Measurements from ENCODE around the gene ANKRD34B.

Gene ANKRD34B

DNA sequence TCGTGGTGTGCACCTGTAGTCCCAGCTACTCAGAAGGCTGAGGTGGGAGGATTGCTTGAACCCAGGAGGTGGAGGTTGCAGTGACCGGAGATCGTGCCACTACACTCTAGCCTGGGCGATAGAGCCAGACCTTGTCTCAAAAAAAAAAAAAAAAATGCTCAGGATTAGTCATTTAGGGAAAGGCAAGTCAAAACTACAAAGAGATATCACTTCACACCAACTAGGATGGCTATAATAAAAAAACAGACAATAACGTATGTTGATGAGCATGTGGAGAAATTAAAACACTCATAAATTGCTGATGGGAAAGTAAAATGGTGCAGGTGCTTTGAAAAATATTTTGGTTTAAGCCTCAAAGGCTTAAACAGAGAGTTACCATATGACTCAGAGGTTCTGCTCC, 6.3 kb upstream of the ANKRD34B start:
- 96% methylated on average over 3 of the region's 5 CpGs for WGBS
- Histone ChIP-seq H3K4ac (ENCODE audit: low read depth in 1 of 2, low read length in 2 of 2) (no peak overlapping the region), H3K18ac (ENCODE audit: low read depth in 1 of 2, low read length in 2 of 2) (no peak overlapping the region), H3K9me3 (ENCODE audit: control insufficient read depth, low read length) (peaks cover 2% of the 10 kb centered on the region), H2BK12ac (ENCODE audit: low read length in 2 of 2) (no peak overlapping the region), H2AK5ac (ENCODE audit: low read length, severe bottlenecking) (no peak overlapping the region), H3K14ac (ENCODE audit: low read length in 2 of 2) (no peak overlapping the region), H4K8ac (ENCODE audit: low read length) (no peak overlapping the region), H3K23ac (ENCODE audit: low read length in 2 of 2) (no peak overlapping the region), H3K79me1 (replicated peaks; ENCODE audit: low read length, poor library complexity, severe bottlenecking) (no peaks in the 10 kb centered on the region), H3K4me2 (ENCODE audit: low read length, poor library complexity, severe bottlenecking) (no peak overlapping the region), H3K36me3 (ENCODE audit: control insufficient read depth in 1 of 2, insufficient read depth in 2 of 2, low read depth in 1 of 2, low read length in 2 of 2) (no peaks in the 10 kb centered on the region), H2BK15ac (ENCODE audit: low read depth, poor library complexity, severe bottlenecking) (no peak overlapping the region), H3K4me3 (ENCODE audit: insufficient read depth in 1 of 2, low read depth in 1 of 2, low read length in 2 of 2) (no peak overlapping the region), H4K91ac (ENCODE audit: low read length) (no peak overlapping the region), H2BK120ac (ENCODE audit: low read depth, low read length) (no peak overlapping the region), H2AFZ (ENCODE audit: low read depth, low read length) (no peak overlapping the region), H3K27me3 (ENCODE audit: control insufficient read depth in 1 of 2, insufficient read depth in 1 of 2, low read length in 2 of 2) (peaks cover 18 to 55% of the 10 kb centered on the region in 2 experiments), H3K9ac (ENCODE audit: low read length) (no peak overlapping the region), H3K4me1 (ENCODE audit: control insufficient read depth, insufficient read depth, low read depth, low read length) (no peaks in the 10 kb centered on the region), H2BK5ac (ENCODE audit: low read depth, low read length, poor library complexity, severe bottlenecking) (no peak overlapping the region), H3K27ac (ENCODE audit: low read length, poor library complexity, severe bottlenecking) (no peak overlapping the region)
- DNase-seq, result no peak

DNA sequence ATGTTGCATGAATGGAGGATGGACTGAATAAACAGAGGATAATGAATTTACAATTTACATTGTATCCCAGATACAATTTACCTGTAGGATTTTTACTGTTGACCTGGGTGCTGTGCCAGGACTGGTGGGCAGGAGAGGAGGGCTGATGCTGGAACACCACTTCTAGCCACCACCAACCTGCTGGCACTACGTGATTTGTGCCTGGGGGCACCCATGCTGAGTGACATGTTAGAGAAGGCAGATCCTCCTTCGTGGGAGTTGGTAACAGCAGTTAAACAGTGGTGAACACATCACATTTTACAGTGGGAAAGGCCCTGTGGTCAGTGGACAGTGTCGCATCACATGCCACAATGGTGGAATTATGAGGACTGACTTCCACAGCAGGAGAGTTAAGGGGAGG, 3.0 kb upstream of the ANKRD34B start:
- H3K4me1 ChIP-seq (ENCODE audit: control insufficient read depth, insufficient read depth, low read depth, low read length), result peaks cover 18% of the 10 kb centered on the region
- H3K27me3 ChIP-seq (ENCODE audit: control insufficient read depth in 1 of 2, insufficient read depth in 1 of 2, low read length in 2 of 2), result peaks cover 48 to 89% of the 10 kb centered on the region in 2 experiments
- H4K91ac ChIP-seq (ENCODE audit: low read length), result no peak overlapping the region
- no peak overlapping the region for H3K4me3 ChIP-seq (ENCODE audit: insufficient read depth in 1 of 2, low read depth in 1 of 2, low read length in 2 of 2)
- no peak overlapping the region for H3K18ac ChIP-seq (ENCODE audit: low read depth in 1 of 2, low read length in 2 of 2)
- no peak overlapping the region for H2BK15ac ChIP-seq (ENCODE audit: low read depth, poor library complexity, severe bottlenecking)
- no peak overlapping the region for H2AK5ac ChIP-seq (ENCODE audit: low read length, severe bottlenecking)
- H3K27ac ChIP-seq (ENCODE audit: low read length, poor library complexity, severe bottlenecking), result no peak overlapping the region
- H2BK12ac ChIP-seq (ENCODE audit: low read length in 2 of 2), result no peak overlapping the region
- H3K9ac ChIP-seq (ENCODE audit: low read length), result no peak overlapping the region
- H3K4ac ChIP-seq (ENCODE audit: low read depth in 1 of 2, low read length in 2 of 2), result no peak overlapping the region
- no peak overlapping the region for H3K14ac ChIP-seq (ENCODE audit: low read length in 2 of 2)
- no peak overlapping the region for H2BK5ac ChIP-seq (ENCODE audit: low read depth, low read length, poor library complexity, severe bottlenecking)
- no peak overlapping the region for H4K8ac ChIP-seq (ENCODE audit: low read length)
- WGBS, result 54% methylated on average over 3 of the region's 3 CpGs
- H3K9me3 ChIP-seq (ENCODE audit: control insufficient read depth, low read length), result peaks cover 2% of the 10 kb centered on the region
- H3K36me3 ChIP-seq (ENCODE audit: control insufficient read depth in 1 of 2, insufficient read depth in 2 of 2, low read depth in 1 of 2, low read length in 2 of 2), result no peaks in the 10 kb centered on the region
- no peak overlapping the region for H3K23ac ChIP-seq (ENCODE audit: low read length in 2 of 2)
- no peaks in the 10 kb centered on the region for H3K79me1 ChIP-seq (replicated peaks; ENCODE audit: low read length, poor library complexity, severe bottlenecking)
- no peak for DNase-seq
- no peak overlapping the region for H2AFZ ChIP-seq (ENCODE audit: low read depth, low read length)
- no peak overlapping the region for H3K4me2 ChIP-seq (ENCODE audit: low read length, poor library complexity, severe bottlenecking)
- no peak overlapping the region for H2BK120ac ChIP-seq (ENCODE audit: low read depth, low read length)

DNA sequence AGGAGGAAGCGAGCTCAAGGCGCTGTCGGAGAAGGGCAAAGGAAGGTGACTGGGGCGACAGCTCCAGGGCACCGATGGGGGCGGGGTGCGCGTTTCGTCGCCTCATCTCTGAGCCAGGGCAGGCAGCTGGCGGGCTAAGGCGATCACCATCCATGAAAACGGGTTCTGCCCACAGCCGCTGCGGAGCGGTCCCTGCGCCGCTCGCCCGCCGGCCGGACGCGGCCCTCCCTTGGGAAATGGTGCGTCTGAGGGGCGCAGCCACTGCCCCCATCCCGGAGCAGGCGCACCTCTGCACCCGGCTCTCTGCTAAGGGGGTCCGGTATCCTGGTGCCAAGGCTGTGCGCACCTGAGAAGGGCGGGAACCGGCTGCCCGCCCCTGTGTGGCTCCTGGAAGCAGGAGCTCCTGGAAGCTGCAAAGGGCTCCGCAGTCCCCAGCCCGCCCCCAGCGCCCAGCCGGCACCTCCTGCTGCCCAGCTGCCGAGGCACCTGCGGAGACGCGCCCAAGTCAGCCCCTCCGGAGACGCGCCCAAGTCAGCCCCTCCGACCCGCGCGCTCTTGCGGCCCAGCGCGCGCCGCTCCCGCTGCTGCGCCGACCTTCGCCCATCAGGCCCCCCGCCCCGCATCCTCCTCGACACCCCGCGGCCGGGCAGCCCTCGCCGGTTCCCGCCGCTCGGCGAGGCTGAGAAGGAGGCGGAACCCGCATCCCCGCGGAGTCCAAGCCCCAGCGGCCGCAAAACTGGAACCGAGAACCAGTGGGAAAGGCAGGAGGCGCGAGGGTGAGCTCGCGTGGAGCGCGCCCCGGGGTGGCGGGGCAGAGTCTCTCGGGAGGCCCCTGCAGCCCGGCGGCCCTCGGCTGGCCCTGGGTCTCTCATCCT, 757 bp downstream of the ANKRD34B start:
- 2% methylated on average over 83 of the region's 89 CpGs for WGBS
- no peak overlapping the region for H2AK5ac ChIP-seq (ENCODE audit: low read length, severe bottlenecking)
- no peaks in the 10 kb centered on the region for H3K9me3 ChIP-seq (ENCODE audit: control insufficient read depth, low read length)
- H2BK120ac ChIP-seq (ENCODE audit: low read depth, low read length), result no peak overlapping the region
- no peak overlapping the region for H3K14ac ChIP-seq (ENCODE audit: low read length in 2 of 2)
- H2AFZ ChIP-seq (ENCODE audit: low read depth, low read length), result no peak overlapping the region
- peak overlapping the region; percentile 85 for H3K4me2 ChIP-seq (ENCODE audit: low read length, poor library complexity, severe bottlenecking)
- H3K27ac ChIP-seq (ENCODE audit: low read length, poor library complexity, severe bottlenecking), result no peak overlapping the region
- no peak overlapping the region for H4K91ac ChIP-seq (ENCODE audit: low read length)
- no peak overlapping the region for H2BK5ac ChIP-seq (ENCODE audit: low read depth, low read length, poor library complexity, severe bottlenecking)
- H2BK15ac ChIP-seq (ENCODE audit: low read depth, poor library complexity, severe bottlenecking), result peak overlapping the region; percentile 37
- peaks cover 53 to 91% of the 10 kb centered on the region in 2 experiments for H3K27me3 ChIP-seq (ENCODE audit: control insufficient read depth in 1 of 2, insufficient read depth in 1 of 2, low read length in 2 of 2)
- no peak overlapping the region for H3K4ac ChIP-seq (ENCODE audit: low read depth in 1 of 2, low read length in 2 of 2)
- no peak overlapping the region for H2BK12ac ChIP-seq (ENCODE audit: low read length in 2 of 2)
- H3K18ac ChIP-seq (ENCODE audit: low read depth in 1 of 2, low read length in 2 of 2), result no peak overlapping the region
- DNase-seq, result no peak
- H3K23ac ChIP-seq (ENCODE audit: low read length in 2 of 2), result peak overlapping the region in 1 of 2 experiments; percentile 84
- H3K36me3 ChIP-seq (ENCODE audit: control insufficient read depth in 1 of 2, insufficient read depth in 2 of 2, low read depth in 1 of 2, low read length in 2 of 2), result no peaks in the 10 kb centered on the region
- peak overlapping the region; percentile 48 to 63 for H3K4me3 ChIP-seq (ENCODE audit: insufficient read depth in 1 of 2, low read depth in 1 of 2, low read length in 2 of 2)
- H3K79me1 ChIP-seq (replicated peaks; ENCODE audit: low read length, poor library complexity, severe bottlenecking), result no peaks in the 10 kb centered on the region
- peaks cover 18% of the 10 kb centered on the region for H3K4me1 ChIP-seq (ENCODE audit: control insufficient read depth, insufficient read depth, low read depth, low read length)
- no peak overlapping the region for H4K8ac ChIP-seq (ENCODE audit: low read length)
- no peak overlapping the region for H3K9ac ChIP-seq (ENCODE audit: low read length)

GRCh38 chr5:80568251-80568650, 1.8 kb downstream of the ANKRD34B start:
- no peaks in the 10 kb centered on the region for H3K36me3 ChIP-seq (ENCODE audit: control insufficient read depth in 1 of 2, insufficient read depth in 2 of 2, low read depth in 1 of 2, low read length in 2 of 2)
- H4K91ac ChIP-seq (ENCODE audit: low read length), result no peak overlapping the region
- H3K4me2 ChIP-seq (ENCODE audit: low read length, poor library complexity, severe bottlenecking), result no peak overlapping the region
- WGBS, result 79% methylated on average over 6 of the region's 6 CpGs
- no peak overlapping the region for H3K4ac ChIP-seq (ENCODE audit: low read depth in 1 of 2, low read length in 2 of 2)
- no peak overlapping the region for H2AFZ ChIP-seq (ENCODE audit: low read depth, low read length)
- H3K4me3 ChIP-seq (ENCODE audit: insufficient read depth in 1 of 2, low read depth in 1 of 2, low read length in 2 of 2), result no peak overlapping the region
- no peak overlapping the region for H2BK12ac ChIP-seq (ENCODE audit: low read length in 2 of 2)
- no peak for DNase-seq
- no peak overlapping the region for H2BK120ac ChIP-seq (ENCODE audit: low read depth, low read length)
- H2AK5ac ChIP-seq (ENCODE audit: low read length, severe bottlenecking), result no peak overlapping the region
- H2BK5ac ChIP-seq (ENCODE audit: low read depth, low read length, poor library complexity, severe bottlenecking), result no peak overlapping the region
- no peak overlapping the region for H3K9ac ChIP-seq (ENCODE audit: low read length)
- H4K8ac ChIP-seq (ENCODE audit: low read length), result no peak overlapping the region
- H3K18ac ChIP-seq (ENCODE audit: low read depth in 1 of 2, low read length in 2 of 2), result no peak overlapping the region
- H2BK15ac ChIP-seq (ENCODE audit: low read depth, poor library complexity, severe bottlenecking), result no peak overlapping the region
- no peak overlapping the region for H3K14ac ChIP-seq (ENCODE audit: low read length in 2 of 2)
- H3K9me3 ChIP-seq (ENCODE audit: control insufficient read depth, low read length), result no peaks in the 10 kb centered on the region
- no peak overlapping the region for H3K27ac ChIP-seq (ENCODE audit: low read length, poor library complexity, severe bottlenecking)
- H3K23ac ChIP-seq (ENCODE audit: low read length in 2 of 2), result no peak overlapping the region
- H3K27me3 ChIP-seq (ENCODE audit: control insufficient read depth in 1 of 2, insufficient read depth in 1 of 2, low read length in 2 of 2), result peaks cover 48 to 88% of the 10 kb centered on the region in 2 experiments
- H3K79me1 ChIP-seq (replicated peaks; ENCODE audit: low read length, poor library complexity, severe bottlenecking), result no peaks in the 10 kb centered on the region
- H3K4me1 ChIP-seq (ENCODE audit: control insufficient read depth, insufficient read depth, low read depth, low read length), result peaks cover 18% of the 10 kb centered on the region

Measured in mesenchymal stem cell (in vitro differentiated cells and primary cell).